ENCODE data around the gene ACE.

GRCh38 chr17:63486317-63487013, 9.6 kb downstream of the ACE start:
- TF ChIP-seq CTCF (optimal IDR thresholded peaks at IDR 0.05 in 1 of 3, IDR thresholded peaks at IDR 0.05 in 1 of 3, conservative IDR thresholded peaks at IDR 0.05 in 1 of 3; ENCODE audit: extremely low read depth in 1 of 3, insufficient read depth in 2 of 3, low read length in 3 of 3) (no peak), EZH2 (IDR thresholded peaks at IDR 0.05; ENCODE audit: low read length) (no peak)
